HEK293 (cell line): Measurements from ENCODE around the gene SLC25A6.

Experiments used
- CTCF ChIA-PET: fragments of 350-600 bp; formaldehyde crosslinking; extraction: SDS; loops from one replicate; lab custom pipeline; 2021; ENCODE audit warnings: antibody characterized with exemption; lab: Yijun Ruan, JAX
- POLR2A ChIA-PET: fragments of 300-600 bp; formaldehyde crosslinking; extraction: SDS; loops from one replicate; lab custom pipeline; 2020; ENCODE audit warnings: antibody characterized with exemption, inconsistent platforms; lab: Yijun Ruan, JAX
- H3K27ac ChIP-seq: fragments of 200-500 bp; sonication (Bioruptor generic); 2 replicates; pipeline ENCODE4 v1.5.1; 2014; ENCODE audit warnings: low read depth, low read length, control low read depth, inconsistent platforms; ENCODE audit errors: extremely low read depth
- H3K36me3 ChIP-seq, 2 experiments: fragments of 200-500 bp in 1 of 2; sonication (Bioruptor generic) in 1 of 2; 1 replicate in 1 of 2; 2 replicates in 1 of 2; pipeline ENCODE4 v1.5.1; 2014 to 2017; ENCODE audit warnings: inconsistent platforms in 2 of 2, low read length in 2 of 2; ENCODE audit not compliant: control insufficient read depth in 2 of 2, insufficient read depth in 1 of 2
- H3K4me1 ChIP-seq: fragments of 200-500 bp; sonication (Bioruptor generic); 2 replicates; pipeline ENCODE4 v1.5.1; 2014; ENCODE audit warnings: mild to moderate bottlenecking, low read length, inconsistent platforms; ENCODE audit not compliant: control insufficient read depth, insufficient read depth
- H3K4me3 ChIP-seq: 2 replicates; pipeline ENCODE4 v1.5.1; 2011; ENCODE audit warnings: low read depth, mild to moderate bottlenecking, control low read depth, low read length, moderate library complexity
- H3K9me3 ChIP-seq: fragments of 200-500 bp; sonication (Bioruptor generic); 2 replicates; pipeline ENCODE4 v1.5.1; 2014; ENCODE audit warnings: low read depth, low read length, inconsistent platforms; ENCODE audit not compliant: control insufficient read depth, insufficient read depth
- IKZF3 ChIP-seq: fragments of 450-650 bp; IDR thresholded peaks from 2 replicates; pipeline ENCODE4 v1.5.0; 2018; ENCODE audit warnings: missing biosample characterization, mild to moderate bottlenecking, missing genetic modification characterization, moderate library complexity
- KLF8 ChIP-seq: fragments of 450-650 bp; formaldehyde crosslinking; IDR thresholded peaks from 2 replicates; pipeline ENCODE4 v1.5.1; 2016; ENCODE audit warnings: missing biosample characterization, missing genetic modification characterization
- MYNN ChIP-seq: fragments of 450-650 bp; formaldehyde crosslinking; IDR thresholded peaks from 2 replicates; pipeline ENCODE4 v1.5.1; 2016; ENCODE audit warnings: missing biosample characterization, missing genetic modification characterization, borderline replicate concordance
- OVOL3 ChIP-seq: fragments of 450-650 bp; formaldehyde crosslinking; IDR thresholded peaks from 2 replicates; pipeline ENCODE4 v1.5.1; 2016; ENCODE audit warnings: missing biosample characterization, missing genetic modification characterization
- RBAK ChIP-seq: fragments of 450-650 bp; formaldehyde crosslinking; IDR thresholded peaks from 2 replicates; pipeline ENCODE4 v1.5.1; 2016; ENCODE audit warnings: missing biosample characterization, missing genetic modification characterization
- SCRT1 ChIP-seq: fragments of 450-650 bp; formaldehyde crosslinking; IDR thresholded peaks from 2 replicates; pipeline ENCODE4 v1.5.1; 2016; ENCODE audit warnings: missing biosample characterization, missing genetic modification characterization, borderline replicate concordance
- SP7 ChIP-seq: fragments of 450-650 bp; formaldehyde crosslinking; IDR thresholded peaks from 2 replicates; pipeline ENCODE4 v1.5.1; 2016; ENCODE audit warnings: missing biosample characterization, missing genetic modification characterization
- TRIM28 ChIP-seq: IDR thresholded peaks from 2 replicates; pipeline ENCODE4 v1.6.1; 2011; ENCODE audit warnings: low read length, control low read depth, borderline replicate concordance
- YY1 ChIP-seq: fragments of 450-650 bp; formaldehyde crosslinking; IDR thresholded peaks from 2 replicates; pipeline ENCODE4 v1.5.1; 2018; ENCODE audit warnings: missing biosample characterization, missing genetic modification characterization
- ZBTB20 ChIP-seq: fragments of 450-650 bp; formaldehyde crosslinking; IDR thresholded peaks from 2 replicates; pipeline ENCODE4 v1.5.1; 2016; ENCODE audit warnings: missing biosample characterization, missing genetic modification characterization
- ZFHX2 ChIP-seq: fragments of 450-650 bp; formaldehyde crosslinking; conservative IDR thresholded peaks from 2 replicates; pipeline ENCODE4 v1.5.1; 2016; ENCODE audit warnings: missing biosample characterization, missing genetic modification characterization
- ZFP37 ChIP-seq: fragments of 450-650 bp; formaldehyde crosslinking; IDR thresholded peaks from 2 replicates; pipeline ENCODE4 v1.5.1; 2016; ENCODE audit warnings: missing biosample characterization, missing genetic modification characterization
- ZNF114 ChIP-seq: fragments of 450-650 bp; formaldehyde crosslinking; IDR thresholded peaks from 2 replicates; pipeline ENCODE4 v1.5.0; 2017; ENCODE audit warnings: missing biosample characterization, missing genetic modification characterization
- ZNF146 ChIP-seq: fragments of 450-650 bp; formaldehyde crosslinking; IDR thresholded peaks from 2 replicates; pipeline ENCODE4 v1.5.1; 2016; ENCODE audit warnings: missing biosample characterization, missing genetic modification characterization
- ZNF155 ChIP-seq: fragments of 450-650 bp; formaldehyde crosslinking; IDR thresholded peaks from 2 replicates; pipeline ENCODE4 v1.5.1; 2016; ENCODE audit warnings: missing biosample characterization, missing genetic modification characterization
- ZNF2 ChIP-seq: fragments of 450-650 bp; formaldehyde crosslinking; IDR thresholded peaks from 2 replicates; pipeline ENCODE4 v1.5.1; 2016; ENCODE audit warnings: missing biosample characterization, missing genetic modification characterization
- ZNF202 ChIP-seq: fragments of 450-650 bp; formaldehyde crosslinking; IDR thresholded peaks from 2 replicates; pipeline ENCODE4 v1.5.1; 2016; ENCODE audit warnings: missing biosample characterization, missing genetic modification characterization, borderline replicate concordance
- ZNF214 ChIP-seq: fragments of 450-650 bp; formaldehyde crosslinking; IDR thresholded peaks from 2 replicates; pipeline ENCODE4 v1.5.1; 2017; ENCODE audit warnings: missing biosample characterization, mild to moderate bottlenecking, missing genetic modification characterization, borderline replicate concordance
- ZNF354C ChIP-seq: fragments of 450-650 bp; formaldehyde crosslinking; IDR thresholded peaks from 2 replicates; pipeline ENCODE4 v1.5.1; 2016; ENCODE audit warnings: missing biosample characterization, missing genetic modification characterization, low read depth, borderline replicate concordance
- ZNF510 ChIP-seq: fragments of 450-650 bp; formaldehyde crosslinking; IDR thresholded peaks from 2 replicates; pipeline ENCODE4 v1.5.1; 2018; ENCODE audit warnings: mild to moderate bottlenecking, missing genetic modification characterization, missing biosample characterization; ENCODE audit not compliant: insufficient replicate concordance
- ZNF596 ChIP-seq: fragments of 450-650 bp; IDR thresholded peaks from 2 replicates; pipeline ENCODE4 v1.5.0; 2018; ENCODE audit warnings: missing biosample characterization, mild to moderate bottlenecking, missing genetic modification characterization, moderate library complexity
- ZNF610 ChIP-seq: fragments of 450-650 bp; formaldehyde crosslinking; IDR thresholded peaks from 2 replicates; pipeline ENCODE4 v1.5.1; 2016; ENCODE audit warnings: missing biosample characterization, missing genetic modification characterization, borderline replicate concordance
- ZNF837 ChIP-seq: fragments of 450-650 bp; formaldehyde crosslinking; IDR thresholded peaks from 2 replicates; pipeline ENCODE4 v1.5.1; 2016; ENCODE audit warnings: missing biosample characterization, missing genetic modification characterization
- ZSCAN16 ChIP-seq: fragments of 450-650 bp; formaldehyde crosslinking; IDR thresholded peaks from 2 replicates; pipeline ENCODE4 v1.5.1; 2016; ENCODE audit warnings: missing biosample characterization, missing genetic modification characterization
- ZXDB ChIP-seq: fragments of 450-650 bp; formaldehyde crosslinking; IDR thresholded peaks from 2 replicates; pipeline ENCODE4 v1.5.1; 2016; ENCODE audit warnings: missing biosample characterization, missing genetic modification characterization
- TF ChIP-seq, protein P1 (sequence below): IDR thresholded peaks from 2 replicates; pipeline ENCODE4 v1.6.1; 2011; ENCODE audit warnings: mild to moderate bottlenecking, low read depth, low read length, borderline replicate concordance
- TF ChIP-seq, protein P2 (sequence below): fragments of 450-650 bp; formaldehyde crosslinking; IDR thresholded peaks from 2 replicates; pipeline ENCODE4 v1.5.1; 2016; ENCODE audit warnings: missing biosample characterization, missing genetic modification characterization

SLC25A6 gene

DNA sequence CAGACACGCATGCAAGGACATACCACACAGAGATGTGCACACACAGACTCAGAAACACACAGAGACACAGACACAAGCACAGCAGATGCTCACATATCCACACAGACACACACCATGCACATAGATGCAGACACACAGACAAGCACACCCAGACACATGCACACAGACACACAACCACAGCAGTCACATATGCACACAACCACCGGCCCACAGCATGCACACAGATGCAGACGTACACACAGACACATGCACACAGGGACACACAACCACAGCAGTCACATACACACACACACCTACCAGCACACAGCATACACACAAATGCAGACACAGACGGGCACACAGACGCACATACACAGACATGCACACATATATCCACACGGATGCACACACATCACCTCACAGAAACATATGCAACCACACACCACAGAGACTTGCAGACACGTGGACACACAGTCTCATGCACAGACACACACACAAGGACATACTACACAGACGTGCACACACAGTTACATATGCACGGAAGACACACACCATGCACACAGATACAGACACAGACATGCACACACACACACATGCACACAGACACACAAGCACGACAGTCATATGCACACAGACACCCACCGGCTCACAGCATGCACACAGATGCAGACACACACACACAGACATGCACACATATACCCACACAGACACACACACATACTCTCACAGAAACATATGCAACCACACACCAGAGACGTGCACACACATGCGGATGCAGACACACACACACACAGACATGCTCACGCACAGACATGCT lies 25.2 kb upstream of the SLC25A6 start:
- Histone ChIP-seq H3K4me3 (no peak overlapping the region), H3K4me1 (no peaks in the 10 kb centered on the region), H3K27ac (no peak overlapping the region), H3K9me3 (no peaks in the 10 kb centered on the region), H3K36me3 (peaks cover 15 to 59% of the 10 kb centered on the region in 2 experiments; a peak in 2 of 3 replicates)
- ChIA-PET CTCF (no interaction called here), POLR2A (no interaction called here)
- peak; percentile 28; the same call in 1 of the 2 replicates for TF ChIP-seq ZNF2 (tag by site-specific recombination)
- no peak for TF ChIP-seq ZFHX2
- no peak for TF ChIP-seq ZNF610

DNA sequence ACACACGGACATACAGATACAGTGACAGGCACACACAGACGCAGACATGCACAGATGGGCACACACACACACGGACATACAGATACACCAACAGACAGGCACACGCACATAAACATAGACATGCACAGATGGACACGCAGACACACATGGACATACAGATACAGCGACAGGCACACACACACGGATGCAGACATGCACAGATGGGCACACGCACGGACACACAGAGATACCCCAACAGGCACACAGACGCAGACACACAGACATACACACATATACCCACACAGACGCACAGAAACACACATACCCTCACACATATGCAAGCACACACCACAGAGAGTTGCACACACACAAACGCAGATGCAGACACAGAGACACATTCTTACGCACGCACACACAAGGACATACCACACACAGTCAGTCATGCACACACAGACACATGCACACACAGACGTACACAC lies 24.4 kb upstream of the SLC25A6 start:
- peaks cover 21 to 61% of the 10 kb centered on the region in 2 experiments; a peak in 2 of 3 replicates for H3K36me3 ChIP-seq

DNA sequence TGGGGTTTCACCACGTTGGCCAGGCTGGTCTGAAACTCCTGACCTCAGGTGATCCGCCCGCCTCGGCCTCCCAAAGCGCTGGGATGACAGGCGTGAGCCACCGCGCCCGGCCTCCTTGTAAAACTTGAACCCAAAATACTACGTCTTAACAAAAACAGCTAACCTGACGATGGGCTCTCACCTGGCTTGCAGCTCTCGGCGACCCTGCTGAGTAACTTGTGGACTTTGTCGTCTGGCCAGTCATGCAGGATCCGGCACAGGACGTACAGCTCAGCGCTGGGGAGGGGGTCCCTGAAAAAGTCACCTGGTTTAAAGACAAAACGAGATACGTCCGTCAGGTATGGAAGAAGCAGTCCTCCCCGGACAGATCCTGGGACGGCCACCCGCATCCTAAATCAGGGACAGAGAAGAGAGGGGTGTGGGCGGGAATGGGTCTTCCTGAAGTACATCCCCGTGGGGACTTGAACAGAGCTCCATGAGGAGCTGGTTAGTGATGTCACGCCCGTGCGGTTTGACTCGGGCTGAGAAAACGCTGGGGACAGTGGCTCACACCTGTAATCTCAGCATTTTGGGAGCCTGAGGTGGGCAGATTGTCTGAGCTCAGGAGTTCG lies 20.7 kb upstream of the SLC25A6 start:
- no peak overlapping the region for H3K27ac ChIP-seq
- H3K4me3 ChIP-seq, result no peak overlapping the region
- peaks cover 27 to 60% of the 10 kb centered on the region in 2 experiments; a peak in 2 of 3 replicates for H3K36me3 ChIP-seq
- POLR2A ChIA-PET, result no interaction called here
- no peaks in the 10 kb centered on the region for H3K9me3 ChIP-seq
- CTCF ChIA-PET, result no interaction called here
- no peaks in the 10 kb centered on the region for H3K4me1 ChIP-seq
- no peak for TF ChIP-seq ZNF202 (tag by site-specific recombination)
- TF ChIP-seq SP7 (tag by site-specific recombination), result no peak
- no peak for TF ChIP-seq ZNF114 (tag by site-specific recombination)
- no peak for TF ChIP-seq ZNF354C

More for the DNA sequence above, 24.4 kb upstream of the SLC25A6 start:
- TF ChIP-seq SCRT1 (tag by site-specific recombination), result no peak
- TF ChIP-seq IKZF3 (tag by site-specific recombination), result no peak
- no peak for TF ChIP-seq ZNF596
- TF ChIP-seq ZNF610, result no peak
- no peak for TF ChIP-seq ZXDB
- no peak for TF ChIP-seq YY1 (tag by site-specific recombination)
- TF ChIP-seq ZNF837, result no peak
- TF ChIP-seq TRIM28, result no peak
- TF ChIP-seq OVOL3 (tag by site-specific recombination), result no peak
- Histone ChIP-seq H3K27ac (no peak overlapping the region), H3K4me1 (no peaks in the 10 kb centered on the region), H3K4me3 (no peak overlapping the region), H3K9me3 (no peaks in the 10 kb centered on the region)
- ChIA-PET CTCF (no interaction called here), POLR2A (no interaction called here)

DNA sequence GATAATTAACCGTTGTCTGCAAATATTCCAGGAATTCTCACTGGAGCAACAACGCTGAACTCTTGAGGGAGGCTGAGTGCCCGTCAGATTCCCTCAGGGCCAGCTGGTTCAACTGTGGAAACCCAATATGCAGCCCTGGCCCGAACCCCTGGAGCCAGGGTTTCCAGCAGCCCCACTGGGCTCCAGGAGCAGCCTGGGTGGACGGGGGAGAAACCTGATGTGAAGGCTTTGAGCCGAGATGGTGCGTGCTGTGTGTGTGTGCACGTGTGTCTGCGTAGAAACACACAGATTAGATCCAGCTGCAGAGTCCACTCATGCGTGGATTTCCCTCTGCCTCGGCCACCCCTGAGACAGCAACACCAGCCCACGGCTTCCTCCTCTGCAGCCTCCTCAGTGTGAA lies 19.4 kb upstream of the SLC25A6 start:
- ChIA-PET POLR2A (no interaction called here), CTCF (no interaction called here)
- no peaks in the 10 kb centered on the region for H3K9me3 ChIP-seq
- H3K4me1 ChIP-seq, result no peaks in the 10 kb centered on the region
- no peak overlapping the region for H3K27ac ChIP-seq
- no peak overlapping the region for H3K4me3 ChIP-seq
- peaks cover 36 to 60% of the 10 kb centered on the region in 2 experiments for H3K36me3 ChIP-seq
- no peak for TF ChIP-seq ZNF146 (tag by site-specific recombination)
- TF ChIP-seq, protein P1, sequence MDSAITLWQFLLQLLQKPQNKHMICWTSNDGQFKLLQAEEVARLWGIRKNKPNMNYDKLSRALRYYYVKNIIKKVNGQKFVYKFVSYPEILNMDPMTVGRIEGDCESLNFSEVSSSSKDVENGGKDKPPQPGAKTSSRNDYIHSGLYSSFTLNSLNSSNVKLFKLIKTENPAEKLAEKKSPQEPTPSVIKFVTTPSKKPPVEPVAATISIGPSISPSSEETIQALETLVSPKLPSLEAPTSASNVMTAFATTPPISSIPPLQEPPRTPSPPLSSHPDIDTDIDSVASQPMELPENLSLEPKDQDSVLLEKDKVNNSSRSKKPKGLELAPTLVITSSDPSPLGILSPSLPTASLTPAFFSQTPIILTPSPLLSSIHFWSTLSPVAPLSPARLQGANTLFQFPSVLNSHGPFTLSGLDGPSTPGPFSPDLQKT, result no peak
- TF ChIP-seq, protein P2, sequence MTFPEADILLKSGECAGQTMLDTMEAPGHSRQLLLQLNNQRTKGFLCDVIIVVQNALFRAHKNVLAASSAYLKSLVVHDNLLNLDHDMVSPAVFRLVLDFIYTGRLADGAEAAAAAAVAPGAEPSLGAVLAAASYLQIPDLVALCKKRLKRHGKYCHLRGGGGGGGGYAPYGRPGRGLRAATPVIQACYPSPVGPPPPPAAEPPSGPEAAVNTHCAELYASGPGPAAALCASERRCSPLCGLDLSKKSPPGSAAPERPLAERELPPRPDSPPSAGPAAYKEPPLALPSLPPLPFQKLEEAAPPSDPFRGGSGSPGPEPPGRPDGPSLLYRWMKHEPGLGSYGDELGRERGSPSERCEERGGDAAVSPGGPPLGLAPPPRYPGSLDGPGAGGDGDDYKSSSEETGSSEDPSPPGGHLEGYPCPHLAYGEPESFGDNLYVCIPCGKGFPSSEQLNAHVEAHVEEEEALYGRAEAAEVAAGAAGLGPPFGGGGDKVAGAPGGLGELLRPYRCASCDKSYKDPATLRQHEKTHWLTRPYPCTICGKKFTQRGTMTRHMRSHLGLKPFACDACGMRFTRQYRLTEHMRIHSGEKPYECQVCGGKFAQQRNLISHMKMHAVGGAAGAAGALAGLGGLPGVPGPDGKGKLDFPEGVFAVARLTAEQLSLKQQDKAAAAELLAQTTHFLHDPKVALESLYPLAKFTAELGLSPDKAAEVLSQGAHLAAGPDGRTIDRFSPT, result no peak
- no peak for TF ChIP-seq KLF8 (tag by site-specific recombination)
- no peak for TF ChIP-seq ZFP37 (tag by site-specific recombination)
- no peak for TF ChIP-seq ZNF214 (tag by site-specific recombination)
- no peak for TF ChIP-seq ZNF155 (tag by site-specific recombination)
- no peak for TF ChIP-seq MYNN
- TF ChIP-seq ZBTB20 (tag by site-specific recombination), result no peak
- no peak for TF ChIP-seq ZNF510 (tag by site-specific recombination)
- TF ChIP-seq RBAK (tag by site-specific recombination), result no peak
- TF ChIP-seq OVOL3 (tag by site-specific recombination), result no peak
- TF ChIP-seq ZSCAN16, result no peak
